Mesendoderm (in vitro differentiated cells): ENCODE measurements around the gene TCAF1.
"Not testable (repeated sequence)": the region's sequence is repeated elsewhere in the genome, so short reads cannot be mapped to it uniquely, and the experiment has no call there.

Experiments
- DNase-seq: peaks from one replicate; pipeline ENCODE4 v3.0.0; 2013
- H2AK5ac ChIP-seq: 2 replicates; pipeline ENCODE4 v1.6.1; 2013; ENCODE audit warnings: low read length, inconsistent platforms
- H2BK120ac ChIP-seq: 2 replicates; pipeline ENCODE4 v1.6.1; 2013; ENCODE audit warnings: low read depth, mild to moderate bottlenecking, low read length, moderate library complexity, mixed read lengths
- H2BK15ac ChIP-seq: replicated peaks from 2 replicates; pipeline ENCODE4 v1.6.1; 2013; ENCODE audit warnings: low read depth, mild to moderate bottlenecking, moderate library complexity
- H2BK5ac ChIP-seq: 2 replicates; pipeline ENCODE4 v1.6.1; 2013; ENCODE audit warnings: low read length, inconsistent platforms
- H3K18ac ChIP-seq: 2 replicates; pipeline ENCODE4 v1.6.1; 2013; ENCODE audit warnings: mild to moderate bottlenecking, low read length, mixed read lengths
- H3K23ac ChIP-seq: one replicate; pipeline ENCODE4 v1.6.1; 2013; ENCODE audit warnings: low read length
- H3K27ac ChIP-seq: 2 replicates; pipeline ENCODE4 v1.5.1; 2013; ENCODE audit warnings: low read depth, mild to moderate bottlenecking, inconsistent platforms, low read length, moderate library complexity
- H3K27me3 ChIP-seq: 2 replicates; pipeline ENCODE4 v1.6.1; 2013; ENCODE audit warnings: low read length, control low read depth, mild to moderate bottlenecking, inconsistent platforms; ENCODE audit not compliant: insufficient read depth, poor library complexity
- H3K36me3 ChIP-seq: 2 replicates; pipeline ENCODE4 v1.6.1; 2013; ENCODE audit warnings: low read length, inconsistent platforms; ENCODE audit not compliant: control insufficient read depth, insufficient read depth
- H3K4ac ChIP-seq: one replicate; pipeline ENCODE4 v1.6.1; 2013; ENCODE audit warnings: low read depth, mild to moderate bottlenecking, low read length, moderate library complexity
- H3K4me1 ChIP-seq: 2 replicates; pipeline ENCODE4 v1.6.1; 2013; ENCODE audit warnings: low read depth, low read length, inconsistent platforms; ENCODE audit not compliant: control insufficient read depth
- H3K4me2 ChIP-seq: 2 replicates; pipeline ENCODE4 v1.6.1; 2013; ENCODE audit warnings: low read length
- H3K4me3 ChIP-seq: 2 replicates; pipeline ENCODE4 v1.5.1; 2013; ENCODE audit warnings: mild to moderate bottlenecking, low read length
- H3K56ac ChIP-seq: one replicate; pipeline ENCODE4 v1.6.1; 2013; ENCODE audit warnings: low read length
- H3K79me1 ChIP-seq: 2 replicates; pipeline ENCODE4 v1.6.1; 2013; ENCODE audit warnings: low read length, inconsistent platforms
- H3K79me2 ChIP-seq: 2 replicates; pipeline ENCODE4 v1.6.1; 2013; ENCODE audit warnings: mild to moderate bottlenecking, low read length; ENCODE audit not compliant: control insufficient read depth, insufficient read depth
- H3K9ac ChIP-seq: 2 replicates; pipeline ENCODE4 v1.6.1; 2013; ENCODE audit warnings: low read length, inconsistent platforms
- H4K5ac ChIP-seq: one replicate; pipeline ENCODE4 v1.6.1; 2013; ENCODE audit warnings: low read length
- H4K8ac ChIP-seq: one replicate; pipeline ENCODE4 v1.6.1; 2013; ENCODE audit warnings: low read depth, mild to moderate bottlenecking, control low read depth, low read length, moderate library complexity
- WGBS: extraction: QIAGEN DNeasy Blood & Tissue Kit; methylation state at CpG from one replicate; pipeline ENCODE4 v1.1.7; 2013; ENCODE audit warnings: low lambda C conversion rate, missing lambda C conversion rate; ENCODE audit not compliant: insufficient coverage; ENCODE audit errors: extremely low coverage; 5-methylcytosine and 5-hydroxymethylcytosine counted together

TCAF1 gene

DNA sequence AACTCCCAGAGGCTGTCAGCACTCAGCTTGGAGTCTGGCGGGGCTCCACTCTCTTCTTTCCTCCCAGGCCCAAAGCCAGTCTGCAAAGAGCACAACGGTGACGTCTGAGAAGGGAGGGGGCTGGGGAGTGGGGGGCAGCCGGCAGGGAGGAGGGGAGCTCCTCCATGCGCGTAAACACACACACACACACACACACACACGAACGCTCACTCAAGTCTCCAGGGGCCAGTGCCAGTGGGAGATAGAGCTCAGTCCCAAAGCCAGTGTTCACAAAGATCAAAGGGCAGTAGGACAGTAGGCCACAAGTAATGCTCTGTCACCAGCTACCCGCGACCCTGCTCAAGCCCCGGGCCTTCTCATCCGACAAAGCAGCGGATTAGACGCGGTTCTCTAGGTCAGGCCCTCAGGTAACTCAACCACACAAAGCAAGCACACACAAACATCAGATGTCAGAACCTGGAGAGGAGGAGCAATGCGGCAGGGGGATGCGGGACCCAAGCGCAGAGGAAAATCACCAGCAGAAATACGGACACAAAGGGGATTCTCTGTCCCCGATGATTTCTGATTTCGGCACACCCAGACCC, 19.9 kb downstream of the TCAF1 start:
- Histone ChIP-seq H3K79me2 (no peaks in the 10 kb centered on the region), H3K56ac (peak overlapping the region; percentile 90), H3K79me1 (peaks cover 6% of the 10 kb centered on the region), H3K4me3 (peak overlapping the region; percentile 59), H4K8ac (no peak overlapping the region), H3K18ac (peak overlapping the region; percentile 60), H2BK120ac (no peak overlapping the region), H3K27ac (peak overlapping the region; percentile 7), H3K27me3 (no peaks in the 10 kb centered on the region), H3K36me3 (no peaks in the 10 kb centered on the region), H2AK5ac (no peak overlapping the region), H3K4me2 (peak overlapping the region; percentile 77), H3K23ac (no peak overlapping the region), H3K4me1 (peaks cover 2% of the 10 kb centered on the region), H2BK15ac (no peak overlapping the region), H3K9ac (peak overlapping the region; percentile 84), H4K5ac (no peak overlapping the region), H3K4ac (no peak overlapping the region), H2BK5ac (no peak overlapping the region)
- WGBS, result no CpG with 5 or more reads among the region's 21 CpGs
- DNase-seq, result peak; percentile 86

- Histone ChIP-seq H3K36me3 (peaks cover 2% of the 10 kb centered on the region), H4K5ac (no peak overlapping the region), H2BK5ac (no peak overlapping the region), H3K27me3 (no peaks in the 10 kb centered on the region), H2BK15ac (no peak overlapping the region), H3K27ac (no peak overlapping the region), H3K79me1 (peaks cover 6% of the 10 kb centered on the region), H3K23ac (no peak overlapping the region), H3K4ac (no peak overlapping the region), H3K79me2 (no peaks in the 10 kb centered on the region), H3K4me2 (no peak overlapping the region), H3K4me3 (no peak overlapping the region), H3K9ac (no peak overlapping the region), H4K8ac (no peak overlapping the region), H3K18ac (no peak overlapping the region), H3K4me1 (peaks cover 2% of the 10 kb centered on the region), H2AK5ac (no peak overlapping the region), H2BK120ac (no peak overlapping the region), H3K56ac (no peak overlapping the region)
- WGBS, result no CpG with 5 or more reads among the region's 4 CpGs
- DNase-seq, result no peak
Observed at GRCh38 chr7:143878884-143879283, 23.1 kb downstream of the TCAF1 start.

DNA sequence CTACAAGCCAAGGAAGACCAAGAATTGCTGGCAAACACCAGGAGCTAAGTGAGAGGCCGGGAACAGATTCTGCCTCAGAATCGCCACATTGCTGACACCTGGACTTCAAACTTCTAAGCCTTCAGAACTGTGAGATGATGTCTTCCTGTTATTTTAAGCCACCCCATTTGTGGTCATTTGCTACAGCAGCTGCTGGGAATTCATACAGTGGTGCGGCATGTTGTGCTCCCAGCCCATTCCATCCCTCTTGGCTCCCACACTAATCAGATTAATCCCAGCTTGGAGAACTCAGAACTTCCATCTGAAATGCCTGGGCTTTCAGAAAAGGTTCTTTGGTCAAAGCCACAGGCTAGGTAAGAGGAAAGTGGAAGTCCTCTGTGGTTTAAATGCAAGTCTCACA, 24.9 kb downstream of the TCAF1 start:
- no peak overlapping the region for H3K23ac ChIP-seq
- no peak overlapping the region for H4K8ac ChIP-seq
- H3K4me1 ChIP-seq, result peaks cover 2% of the 10 kb centered on the region
- no CpG with 5 or more reads among the region's 3 CpGs for WGBS
- H3K36me3 ChIP-seq, result peaks cover 2% of the 10 kb centered on the region
- no peak overlapping the region for H3K9ac ChIP-seq
- H2BK120ac ChIP-seq, result no peak overlapping the region
- no peak overlapping the region for H3K56ac ChIP-seq
- no peak overlapping the region for H2AK5ac ChIP-seq
- H3K79me2 ChIP-seq, result no peaks in the 10 kb centered on the region
- no peak overlapping the region for H2BK15ac ChIP-seq
- H3K4me3 ChIP-seq, result no peak overlapping the region
- DNase-seq, result no peak
- H3K27ac ChIP-seq, result no peak overlapping the region
- no peak overlapping the region for H3K18ac ChIP-seq
- H4K5ac ChIP-seq, result no peak overlapping the region
- H3K79me1 ChIP-seq, result peaks cover 6% of the 10 kb centered on the region
- no peaks in the 10 kb centered on the region for H3K27me3 ChIP-seq
- no peak overlapping the region for H3K4ac ChIP-seq
- no peak overlapping the region for H2BK5ac ChIP-seq
- no peak overlapping the region for H3K4me2 ChIP-seq

DNA sequence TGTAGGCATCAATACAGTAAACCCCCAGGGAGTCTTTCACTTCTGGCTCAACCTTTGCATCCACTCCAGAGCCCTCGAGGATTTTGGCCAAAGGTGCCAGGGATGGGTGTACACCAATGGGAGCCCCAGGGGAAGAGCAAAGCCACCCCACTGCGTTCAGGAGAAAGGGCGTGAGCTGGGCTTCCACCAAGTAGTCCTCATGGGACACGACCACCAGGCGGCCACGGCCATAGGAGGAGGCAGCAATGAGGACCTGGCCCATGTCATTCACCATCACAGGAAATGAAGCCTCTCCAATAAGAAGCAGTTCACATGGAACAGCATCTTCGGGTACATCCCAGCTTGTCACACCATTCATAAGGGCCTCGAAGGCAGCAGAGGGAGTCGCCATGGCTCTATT, 25.8 kb downstream of the TCAF1 start:
- no peak overlapping the region for H3K4me2 ChIP-seq
- H2BK120ac ChIP-seq, result no peak overlapping the region
- H4K5ac ChIP-seq, result no peak overlapping the region
- no peak overlapping the region for H3K27ac ChIP-seq
- H3K27me3 ChIP-seq, result no peaks in the 10 kb centered on the region
- H3K23ac ChIP-seq, result no peak overlapping the region
- H3K4ac ChIP-seq, result no peak overlapping the region
- no peaks in the 10 kb centered on the region for H3K4me1 ChIP-seq
- H3K36me3 ChIP-seq, result peaks cover 2% of the 10 kb centered on the region
- WGBS, result no CpG with 5 or more reads among the region's 9 CpGs
- no peak overlapping the region for H2BK5ac ChIP-seq
- peaks cover 6% of the 10 kb centered on the region for H3K79me1 ChIP-seq
- H3K18ac ChIP-seq, result no peak overlapping the region
- no peaks in the 10 kb centered on the region for H3K79me2 ChIP-seq
- H3K56ac ChIP-seq, result no peak overlapping the region
- no peak overlapping the region for H4K8ac ChIP-seq
- DNase-seq, result no peak
- H3K4me3 ChIP-seq, result no peak overlapping the region
- no peak overlapping the region for H3K9ac ChIP-seq
- no peak overlapping the region for H2AK5ac ChIP-seq
- H2BK15ac ChIP-seq, result no peak overlapping the region

- not testable (repeated sequence) for H2BK120ac ChIP-seq, H4K5ac ChIP-seq, H2AK5ac ChIP-seq, H3K36me3 ChIP-seq, H3K23ac ChIP-seq, H3K4me2 ChIP-seq, H3K27me3 ChIP-seq, H3K4me3 ChIP-seq, H2BK15ac ChIP-seq, H3K4me1 ChIP-seq, H3K18ac ChIP-seq, H3K79me1 ChIP-seq, H4K8ac ChIP-seq, H2BK5ac ChIP-seq, H3K79me2 ChIP-seq, H3K4ac ChIP-seq, DNase-seq, H3K27ac ChIP-seq, H3K9ac ChIP-seq, H3K56ac ChIP-seq
- no CpG with 5 or more reads among the region's 4 CpGs for WGBS
Observed at GRCh38 chr7:143873242-143873641, 28.7 kb downstream of the TCAF1 start.

DNA sequence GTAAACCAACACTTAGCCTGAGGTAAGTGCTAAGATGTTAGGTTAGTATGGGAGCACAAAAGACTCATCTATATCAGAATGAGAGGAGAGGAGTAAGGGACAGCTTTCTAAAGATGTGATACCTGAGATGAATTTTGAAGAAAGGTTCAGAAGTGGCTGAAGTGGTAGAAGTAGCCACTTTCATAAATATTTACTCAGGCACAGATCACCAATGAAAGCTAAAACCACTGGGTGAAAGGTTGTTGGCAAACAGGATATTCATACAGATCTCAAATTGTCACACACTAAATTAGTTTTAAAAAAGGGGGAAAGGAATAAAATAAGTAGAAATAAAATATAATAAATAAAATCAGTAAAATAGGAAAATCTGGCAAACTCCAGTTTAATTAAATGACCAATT, 30.4 kb downstream of the TCAF1 start:
- not testable (repeated sequence) for H3K79me1 ChIP-seq, H3K4me3 ChIP-seq, H3K23ac ChIP-seq, H3K56ac ChIP-seq, H3K79me2 ChIP-seq, H3K4me1 ChIP-seq, H3K27me3 ChIP-seq, H2BK5ac ChIP-seq, H3K4ac ChIP-seq, H3K9ac ChIP-seq, H3K36me3 ChIP-seq, H3K18ac ChIP-seq, H3K4me2 ChIP-seq, DNase-seq, H4K8ac ChIP-seq, H2AK5ac ChIP-seq, H4K5ac ChIP-seq, H3K27ac ChIP-seq, H2BK120ac ChIP-seq, H2BK15ac ChIP-seq
